Heart left ventricle (tissue), 13 donors: ENCODE results near the gene DPPA3.

ENCODE experiments used
- CTCF ChIP-seq, 12 donors: fragments of 200-600 bp; sonication (generic) in 4 of 12; IDR thresholded peaks; one replicate each; pipeline versions ENCODE4 v1.5.0 to v1.8.0; 2018 to 2022; ENCODE audit warnings: antibody characterized with exemption in 12 of 12, mild to moderate bottlenecking in 5 of 12
- POLR2A ChIP-seq, 2 donors: fragments of 450-650 bp; IDR thresholded peaks; one replicate each; pipeline ENCODE4 v1.6.1; 2017; ENCODE audit warnings: antibody characterized with exemption in 2 of 2, mild to moderate bottlenecking in 2 of 2, moderate library complexity in 2 of 2
- donor health status: ischemic (EF 13 %, LVEDD 7.1; RV severe dilation, severe dysfunction).
- donor health status: DM: no; HTN: yes; CAD: no.
- donor health status: DM: no; HTN: no; CAD: no.
- donor health status: ischemic (EF 25% LVEDD 6.9; RV normal size, moderate dysfunction).
- donor health status: ischemic (EF 25% LVEDD 5.7; RV mildly dilated, moderate dysfunction).
- donor health status: ischemic (EF 35%, LVEDD 5.7; RV mildly dilated, moderate dysfunction).
- donor health status: nonischemic (EF 11% LVEDD 7.7; RV severe dilation, severe dysfunction).
- donor health status: DM: yes; HTN: yes; CAD: no.
- donor health status: PGD.
- donor health status: ischemic (EF 29% LVEDD 5.4; RV normal size, mild dysfunction).
- donor health status: nonischemic (EF 23%, LVEDD 6.1; RV moderate dilation, normal function).

GRCh38 chr12:7758766-7759140 is 47.5 kb downstream of the DPPA3 start:
- TF ChIP-seq CTCF (IDR thresholded peaks at IDR 0.05) (no peak), POLR2A (IDR thresholded peaks at IDR 0.05) (no peak)
